Measurements from ENCODE around the gene ODR4. TPM values are rescaled to one million over a fixed set of nuclear protein-coding genes. Genes with fewer than 3 reads are reported as not detected.

ODR4 gene
- total and polyA plus RNA-seq, 2 donors (not counting 3 experiments of a cell fraction or from before 2014, with no cell fraction given), result 6.0 to 18.6 TPM

DNA sequence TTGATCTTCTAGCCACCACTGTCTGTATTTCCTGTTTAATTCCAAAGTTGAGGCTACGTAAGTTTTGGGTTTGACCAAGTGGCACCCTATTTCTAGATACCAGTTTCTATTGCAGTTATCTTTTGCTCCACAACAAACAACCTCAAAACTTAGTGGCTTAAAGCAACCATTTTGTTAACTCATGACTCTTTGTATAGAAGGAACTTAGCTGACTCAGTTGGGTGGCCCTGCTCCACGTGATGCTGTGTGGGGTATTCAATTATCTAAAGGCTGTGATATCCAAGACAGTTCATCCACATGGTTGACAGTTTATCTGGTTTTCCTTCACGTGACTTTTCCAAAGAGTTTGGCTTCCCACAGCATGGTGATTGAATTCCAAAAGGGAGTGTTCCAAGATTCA, 50.5 kb downstream of the ODR4 start:
- H3K4me1 ChIP-seq (ENCODE audit: control insufficient read depth, extremely low read depth, insufficient read depth, low read length), result no peaks in the 10 kb centered on the region
- H3K36me3 ChIP-seq (ENCODE audit: control insufficient read depth in 2 of 2, extremely low read depth in 1 of 2, insufficient read depth in 2 of 2, low read length in 2 of 2), result peaks cover 0 to 2% of the 10 kb centered on the region in 2 experiments
- H3K27ac ChIP-seq (ENCODE audit: insufficient read depth, low read depth, low read length), result no peak overlapping the region
- no peak for DNase-seq (ENCODE audit: low read depth, low spot score)
- FAIRE-seq, result no peak
- no peak overlapping the region for H3K4me2 ChIP-seq (ENCODE audit: insufficient read depth, low read length)
- TF ChIP-seq, protein P1, sequence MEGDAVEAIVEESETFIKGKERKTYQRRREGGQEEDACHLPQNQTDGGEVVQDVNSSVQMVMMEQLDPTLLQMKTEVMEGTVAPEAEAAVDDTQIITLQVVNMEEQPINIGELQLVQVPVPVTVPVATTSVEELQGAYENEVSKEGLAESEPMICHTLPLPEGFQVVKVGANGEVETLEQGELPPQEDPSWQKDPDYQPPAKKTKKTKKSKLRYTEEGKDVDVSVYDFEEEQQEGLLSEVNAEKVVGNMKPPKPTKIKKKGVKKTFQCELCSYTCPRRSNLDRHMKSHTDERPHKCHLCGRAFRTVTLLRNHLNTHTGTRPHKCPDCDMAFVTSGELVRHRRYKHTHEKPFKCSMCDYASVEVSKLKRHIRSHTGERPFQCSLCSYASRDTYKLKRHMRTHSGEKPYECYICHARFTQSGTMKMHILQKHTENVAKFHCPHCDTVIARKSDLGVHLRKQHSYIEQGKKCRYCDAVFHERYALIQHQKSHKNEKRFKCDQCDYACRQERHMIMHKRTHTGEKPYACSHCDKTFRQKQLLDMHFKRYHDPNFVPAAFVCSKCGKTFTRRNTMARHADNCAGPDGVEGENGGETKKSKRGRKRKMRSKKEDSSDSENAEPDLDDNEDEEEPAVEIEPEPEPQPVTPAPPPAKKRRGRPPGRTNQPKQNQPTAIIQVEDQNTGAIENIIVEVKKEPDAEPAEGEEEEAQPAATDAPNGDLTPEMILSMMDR (IDR thresholded peaks at IDR 0.05; ENCODE audit: extremely low read depth in 1 of 2, insufficient read depth in 1 of 2, low read depth in 1 of 2, low read length in 2 of 2), result no peak
- TF ChIP-seq MYC (IDR thresholded peaks at IDR 0.05; ENCODE audit: low read depth, low read length), result no peak
- TF ChIP-seq POLR2AphosphoS5 (IDR thresholded peaks at IDR 0.05; ENCODE audit: insufficient read depth, low read depth, low read length), result no peak
- TF ChIP-seq GATA2 (IDR thresholded peaks at IDR 0.05; ENCODE audit: insufficient read depth, insufficient read length, low read depth, low read length), result no peak
- TF ChIP-seq, protein P2, sequence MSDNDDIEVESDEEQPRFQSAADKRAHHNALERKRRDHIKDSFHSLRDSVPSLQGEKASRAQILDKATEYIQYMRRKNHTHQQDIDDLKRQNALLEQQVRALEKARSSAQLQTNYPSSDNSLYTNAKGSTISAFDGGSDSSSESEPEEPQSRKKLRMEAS (IDR thresholded peaks at IDR 0.05; ENCODE audit: insufficient read depth, insufficient read length), result no peak
- no peaks in the 10 kb centered on the region for H3K79me2 ChIP-seq (ENCODE audit: control insufficient read depth, insufficient read depth, low read length)
- CTCF ChIA-PET, result no interaction called here
- H3K4me3 ChIP-seq (replicated peaks in 1 of 3; ENCODE audit: insufficient read depth in 1 of 3, low read depth in 1 of 3, low read length in 3 of 3), result no peak overlapping the region
- H3K9ac ChIP-seq (replicated peaks; ENCODE audit: extremely low read depth, insufficient read depth, low read length), result no peak overlapping the region
- intact Hi-C loops (cut with micrococcal nuclease) (no loop called here), dilution Hi-C loops (cut with MboI; ENCODE audit: extremely low pct_ligation_motif_present, low sequenced_read_pairs) (no loop called here)
- BruUV-seq (replicated peaks), result no TSS peak
- no peaks in the 10 kb centered on the region for H3K27me3 ChIP-seq (ENCODE audit: control insufficient read depth in 2 of 2, insufficient read depth in 2 of 2, low read length in 2 of 2)
- POLR2A ChIA-PET, result no interaction called here
- no peaks in the 10 kb centered on the region for H3K9me1 ChIP-seq (replicated peaks; ENCODE audit: control insufficient read depth, extremely low read depth, insufficient read depth, low read length)
- H3K9me3 ChIP-seq (replicated peaks; ENCODE audit: control insufficient read depth, insufficient read depth, low read length), result no peaks in the 10 kb centered on the region
- no peak overlapping the region for H2AFZ ChIP-seq (ENCODE audit: low read depth, low read length)
- no peaks in the 10 kb centered on the region for H4K20me1 ChIP-seq (replicated peaks; ENCODE audit: control insufficient read depth, extremely low read depth, insufficient read depth, low read length)

DNA sequence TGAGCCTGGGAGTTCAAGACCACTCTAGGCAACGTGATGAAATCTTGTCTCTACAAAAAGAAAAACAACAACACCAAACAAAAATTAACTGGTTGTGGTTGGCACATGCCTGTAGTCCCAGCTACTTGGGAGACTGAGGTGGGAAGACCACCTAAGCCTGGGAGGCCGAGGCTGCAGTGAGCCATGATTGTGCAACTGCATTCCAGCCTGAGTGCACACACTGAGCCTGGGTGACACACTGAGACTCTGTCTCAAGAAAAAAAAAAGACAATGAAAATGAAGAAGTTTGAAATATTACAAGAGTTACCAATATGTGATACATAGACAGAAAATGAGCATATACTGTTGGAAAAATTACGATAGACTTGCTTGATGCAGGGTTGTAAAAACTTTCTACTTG, 53.4 kb downstream of the ODR4 start:
- dilution Hi-C loops (cut with MboI; ENCODE audit: extremely low pct_ligation_motif_present, low sequenced_read_pairs) (no loop called here), intact Hi-C loops (cut with micrococcal nuclease) (no loop called here)
- no peaks in the 10 kb centered on the region for H3K4me1 ChIP-seq (ENCODE audit: control insufficient read depth, extremely low read depth, insufficient read depth, low read length)
- FAIRE-seq (no peak), DNase-seq (ENCODE audit: low read depth, low spot score) (no peak)
- H3K36me3 ChIP-seq (ENCODE audit: control insufficient read depth in 2 of 2, extremely low read depth in 1 of 2, insufficient read depth in 2 of 2, low read length in 2 of 2), result peaks cover 0 to 2% of the 10 kb centered on the region in 2 experiments
- H3K4me3 ChIP-seq (replicated peaks in 1 of 3; ENCODE audit: insufficient read depth in 1 of 3, low read depth in 1 of 3, low read length in 3 of 3), result no peak overlapping the region
- TF ChIP-seq POLR2A (IDR thresholded peaks at IDR 0.05; ENCODE audit: low read depth, low read length), result no peak
- TF ChIP-seq, protein P2 (IDR thresholded peaks at IDR 0.05; ENCODE audit: insufficient read depth, insufficient read length), result no peak
- TF ChIP-seq MYC (IDR thresholded peaks at IDR 0.05; ENCODE audit: low read depth, low read length), result no peak
- TF ChIP-seq, protein P1 (IDR thresholded peaks at IDR 0.05; ENCODE audit: extremely low read depth in 1 of 2, insufficient read depth in 1 of 2, low read depth in 1 of 2, low read length in 2 of 2), result no peak
- TF ChIP-seq GATA2 (IDR thresholded peaks at IDR 0.05; ENCODE audit: insufficient read depth, insufficient read length, low read depth, low read length), result no peak
- TF ChIP-seq POLR2AphosphoS5 (IDR thresholded peaks at IDR 0.05; ENCODE audit: insufficient read depth, low read depth, low read length), result no peak
- TF ChIP-seq EZH2 (IDR thresholded peaks at IDR 0.05; ENCODE audit: borderline replicate concordance, low read depth, low read length, severe bottlenecking), result no peak
- TF ChIP-seq FOS (IDR thresholded peaks at IDR 0.05; ENCODE audit: borderline replicate concordance, insufficient read depth, low read length), result no peak
- TF ChIP-seq JUN (IDR thresholded peaks at IDR 0.05; ENCODE audit: borderline replicate concordance, insufficient read depth, insufficient read length, low read depth), result no peak
- H3K4me2 ChIP-seq (ENCODE audit: insufficient read depth, low read length), result no peak overlapping the region
- no peaks in the 10 kb centered on the region for H3K9me3 ChIP-seq (replicated peaks; ENCODE audit: control insufficient read depth, insufficient read depth, low read length)
- no TSS peak for BruUV-seq (replicated peaks)
- H3K9ac ChIP-seq (replicated peaks; ENCODE audit: extremely low read depth, insufficient read depth, low read length), result no peak overlapping the region
- no peaks in the 10 kb centered on the region for H3K79me2 ChIP-seq (ENCODE audit: control insufficient read depth, insufficient read depth, low read length)
- H3K27ac ChIP-seq (ENCODE audit: insufficient read depth, low read depth, low read length), result no peak overlapping the region
- H3K9me1 ChIP-seq (replicated peaks; ENCODE audit: control insufficient read depth, extremely low read depth, insufficient read depth, low read length), result no peaks in the 10 kb centered on the region
- no peaks in the 10 kb centered on the region for H3K27me3 ChIP-seq (ENCODE audit: control insufficient read depth in 2 of 2, insufficient read depth in 2 of 2, low read length in 2 of 2)
- H2AFZ ChIP-seq (ENCODE audit: low read depth, low read length), result no peak overlapping the region
- ChIA-PET POLR2A (no interaction called here), CTCF (interaction anchor here (1.3 kb wide), 1 partner anchor 47 kb away, joined by 3 read pairs; no protein-coding TSS in a partner anchor)
- H4K20me1 ChIP-seq (replicated peaks; ENCODE audit: control insufficient read depth, extremely low read depth, insufficient read depth, low read length), result no peaks in the 10 kb centered on the region

Measured in endothelial cell of umbilical vein (primary cell).